OCI-LY3 (cell line): ENCODE measurements around the gene TUNAR.

Source experiments
- CTCF ChIP-seq: fragments of 200-600, 300-600 bp; sonication (generic); IDR thresholded peaks from 2 replicates; pipeline ENCODE4 v1.5.1; 2014; ENCODE audit warnings: antibody characterized with exemption, low read length, low read depth
- EZH2phosphoT487 ChIP-seq: fragments of 200-600 bp; shearing (Covaris generic); IDR thresholded peaks from 2 replicates; pipeline ENCODE4 v1.6.1; 2018; ENCODE audit warnings: antibody characterized with exemption, mixed run types, low read depth

GRCh38 chr14:95886366-95887056 lies 9.9 kb downstream of the TUNAR start:
- no peak for TF ChIP-seq CTCF
- TF ChIP-seq EZH2phosphoT487 = no peak
